Right lobe of liver (tissue), 4 donors: Measurements from ENCODE around the gene RAVER1.

Experiments
- POLR2A ChIP-seq: fragments of 450-650 bp; IDR thresholded peaks from one replicate; pipeline ENCODE4 v1.6.1; 2017; ENCODE audit warnings: antibody characterized with exemption, mild to moderate bottlenecking
- TF ChIP-seq, protein P1 (sequence below), 4 donors: fragments of 200-600 bp in 3 of 4; fragments of 450-650 bp in 1 of 4; IDR thresholded peaks; one replicate each; pipeline versions ENCODE4 v1.5.1 to v1.8.0; 2016 to 2022; ENCODE audit warnings: antibody characterized with exemption in 4 of 4, mild to moderate bottlenecking in 2 of 4
- donor health status: DM: no; HTN: no; CAD: no.
- donor health status: DM: no; HTN: no; CAD: no.
- donor health status: DM: no; HTN: yes; CAD: no.

DNA sequence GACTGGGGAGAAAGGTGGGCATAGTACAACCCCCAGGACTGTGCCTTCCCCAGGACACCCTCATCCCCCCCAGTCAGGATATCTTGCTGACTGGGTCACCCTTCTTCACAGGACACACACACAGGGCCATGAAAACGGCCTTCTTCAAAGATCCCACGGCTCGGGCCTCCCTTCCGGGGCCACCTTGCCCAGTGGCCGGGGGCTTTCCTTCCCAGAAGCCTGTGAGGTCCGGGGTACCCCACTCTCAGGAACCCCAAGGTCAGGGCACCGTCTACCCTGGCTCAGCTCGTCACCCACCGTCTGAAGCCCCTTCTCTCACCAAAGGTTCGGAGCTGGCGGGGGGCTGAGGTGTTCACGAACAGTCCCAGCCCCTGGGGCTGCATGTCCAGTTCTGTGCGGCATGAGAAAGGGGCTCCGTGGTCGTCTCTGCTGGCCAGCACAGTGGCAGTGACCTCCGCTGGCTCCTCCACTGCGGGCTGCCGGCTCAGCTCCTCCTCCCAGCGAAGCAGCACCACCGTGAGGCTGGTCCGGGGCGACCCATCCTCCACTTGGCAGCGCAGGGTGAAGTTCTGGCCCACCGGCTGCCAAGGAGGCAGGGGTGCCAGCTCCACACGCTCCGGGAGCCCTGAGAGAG lies 2.1 kb upstream of the RAVER1 start:
- TF ChIP-seq, protein P1, sequence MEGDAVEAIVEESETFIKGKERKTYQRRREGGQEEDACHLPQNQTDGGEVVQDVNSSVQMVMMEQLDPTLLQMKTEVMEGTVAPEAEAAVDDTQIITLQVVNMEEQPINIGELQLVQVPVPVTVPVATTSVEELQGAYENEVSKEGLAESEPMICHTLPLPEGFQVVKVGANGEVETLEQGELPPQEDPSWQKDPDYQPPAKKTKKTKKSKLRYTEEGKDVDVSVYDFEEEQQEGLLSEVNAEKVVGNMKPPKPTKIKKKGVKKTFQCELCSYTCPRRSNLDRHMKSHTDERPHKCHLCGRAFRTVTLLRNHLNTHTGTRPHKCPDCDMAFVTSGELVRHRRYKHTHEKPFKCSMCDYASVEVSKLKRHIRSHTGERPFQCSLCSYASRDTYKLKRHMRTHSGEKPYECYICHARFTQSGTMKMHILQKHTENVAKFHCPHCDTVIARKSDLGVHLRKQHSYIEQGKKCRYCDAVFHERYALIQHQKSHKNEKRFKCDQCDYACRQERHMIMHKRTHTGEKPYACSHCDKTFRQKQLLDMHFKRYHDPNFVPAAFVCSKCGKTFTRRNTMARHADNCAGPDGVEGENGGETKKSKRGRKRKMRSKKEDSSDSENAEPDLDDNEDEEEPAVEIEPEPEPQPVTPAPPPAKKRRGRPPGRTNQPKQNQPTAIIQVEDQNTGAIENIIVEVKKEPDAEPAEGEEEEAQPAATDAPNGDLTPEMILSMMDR (IDR thresholded peaks at IDR 0.05) = no peak
- TF ChIP-seq POLR2A = peak; percentile 17
